ENCODE data around the gene ZNF74.
"Not testable (repeated sequence)": the region's sequence is repeated elsewhere in the genome, so short reads cannot be mapped to it uniquely, and the experiment has no call there.

GRCh38 chr22:20392365-20392881 lies 1.5 kb upstream of the ZNF74 start:
- TF ChIP-seq CTCF, EP300, POLR2A (IDR thresholded peaks at IDR 0.05): not testable (repeated sequence)

Data from sigmoid colon (tissue), 4 donors.